Measurements from ENCODE around the gene CROT. TPM values are rescaled to one million over a fixed set of nuclear protein-coding genes. Genes with fewer than 3 reads are reported as not detected.

Gene CROT
- total RNA-seq, 2 donors from 2014 or later, result 5.3 to 7.7 TPM

GRCh38 chr7:87337331-87337730 lies 8.1 kb upstream of the CROT start:
- intact Hi-C loops (cut with DNase I), result no loop called here
- DNase-seq (no peak), ATAC-seq (no peak)

GRCh38 chr7:87339373-87339897 lies 6.0 kb upstream of the CROT start:
- intact Hi-C loops (cut with DNase I), result no loop called here
- ATAC-seq, result no peak
- DNase-seq, result no peak

GRCh38 chr7:87341441-87341840 lies 4.0 kb upstream of the CROT start:
- DNase-seq (no peak), ATAC-seq (no peak)
- intact Hi-C loops (cut with DNase I), result loop anchor here in 1 of 2 donors (10.0 kb wide), 1 partner anchor 187 kb away; the partner anchor contains the start of gene DMTF1

GRCh38 chr7:87342231-87342630 lies 3.2 kb upstream of the CROT start:
- DNase-seq (no peak), ATAC-seq (no peak)
- intact Hi-C loops (cut with DNase I), result loop anchor here in 1 of 2 donors (10.0 kb wide), 1 partner anchor 187 kb away; the partner anchor contains the start of gene DMTF1

GRCh38 chr7:87344446-87344845 lies 1.0 kb upstream of the CROT start:
- intact Hi-C loops (cut with DNase I), result loop anchor here in 1 of 2 donors (10.0 kb wide), 1 partner anchor 190 kb away; the partner anchor contains the start of gene DMTF1
- no peak for DNase-seq
- ATAC-seq, result no peak

GRCh38 chr7:87345962-87346371 lies 503 bp downstream of the CROT start:
- ATAC-seq (peak; percentile 4 to 9), DNase-seq (no peak)
- intact Hi-C loops (cut with DNase I), result loop anchor here in 1 of 2 donors (10.0 kb wide), 1 partner anchor 191 kb away; the partner anchor contains the start of gene DMTF1

GRCh38 chr7:87347207-87347606 lies 1.7 kb downstream of the CROT start:
- ATAC-seq (no peak), DNase-seq (no peak)
- intact Hi-C loops (cut with DNase I), result loop anchor here in 1 of 2 donors (10.0 kb wide), 1 partner anchor 192 kb away; the partner anchor contains the start of gene DMTF1

- DNase-seq (no peak), ATAC-seq (no peak)
- intact Hi-C loops (cut with DNase I), result loop anchor here in 1 of 2 donors (10.0 kb wide), 1 partner anchor 193 kb away; the partner anchor contains the start of gene DMTF1
Measured at GRCh38 chr7:87347664-87348063, 2.2 kb downstream of the CROT start.

- no peak for ATAC-seq
- intact Hi-C loops (cut with DNase I), result no loop called here
Measured at GRCh38 chr7:87354749-87355148, 9.3 kb downstream of the CROT start.

GRCh38 chr7:87356448-87356847 lies 11.0 kb downstream of the CROT start:
- ATAC-seq (no peak), DNase-seq (no peak)
- intact Hi-C loops (cut with DNase I), result no loop called here

More at GRCh38 chr7:87354749-87355148, 9.3 kb downstream of the CROT start:
- no peak for DNase-seq

- intact Hi-C loops (cut with DNase I), result no loop called here
- DNase-seq (no peak), ATAC-seq (no peak)
Measured at GRCh38 chr7:87359366-87359765, 13.9 kb downstream of the CROT start.

GRCh38 chr7:87361320-87361719 lies 15.9 kb downstream of the CROT start:
- intact Hi-C loops (cut with DNase I), result no loop called here
- no peak for DNase-seq
- ATAC-seq, result no peak

- intact Hi-C loops (cut with DNase I), result no loop called here
- DNase-seq, result no peak
Measured at GRCh38 chr7:87363342-87363741, 17.9 kb downstream of the CROT start.

GRCh38 chr7:87364246-87364645 lies 18.8 kb downstream of the CROT start:
- DNase-seq (no peak), ATAC-seq (no peak)
- intact Hi-C loops (cut with DNase I), result no loop called here

More at GRCh38 chr7:87363342-87363741, 17.9 kb downstream of the CROT start:
- ATAC-seq, result no peak

- intact Hi-C loops (cut with DNase I), result no loop called here
- DNase-seq, result no peak
- no peak for ATAC-seq
Measured at GRCh38 chr7:87369216-87369615, 23.8 kb downstream of the CROT start.

- intact Hi-C loops (cut with DNase I), result no loop called here
- ATAC-seq (no peak), DNase-seq (no peak)
Measured at GRCh38 chr7:87370660-87371180, 25.3 kb downstream of the CROT start.

- intact Hi-C loops (cut with DNase I), result no loop called here
- DNase-seq (no peak), ATAC-seq (no peak)
Measured at GRCh38 chr7:87375662-87376435, 30.4 kb downstream of the CROT start.

GRCh38 chr7:87380905-87381304 lies 35.4 kb downstream of the CROT start:
- ATAC-seq (no peak), DNase-seq (no peak)
- intact Hi-C loops (cut with DNase I), result no loop called here

- no peak for DNase-seq
Measured at GRCh38 chr7:87391020-87391701, 45.7 kb downstream of the CROT start.

More at GRCh38 chr7:87391020-87391701, 45.7 kb downstream of the CROT start:
- ATAC-seq, result no peak
- intact Hi-C loops (cut with DNase I), result no loop called here

All from left cardiac atrium (tissue), 4 donors.